ENCODE measurements around the gene ZMYM4.

- TF ChIP-seq POLR2AphosphoS5 (IDR thresholded peaks at IDR 0.05; ENCODE audit: borderline replicate concordance, low read depth, low read length) = no peak
- no peak for TF ChIP-seq EZH2 (IDR thresholded peaks at IDR 0.05)
- no peak for TF ChIP-seq FOXP2 (optimal IDR thresholded peaks at IDR 0.05; ENCODE audit: control extremely low read depth, extremely low read length, insufficient read depth)
Measured at GRCh38 chr1:35433714-35434113, 165.2 kb downstream of the ZMYM4 start.

Measured in SK-N-MC (cell line).